ENCODE measurements around the gene FGF19.

FGF19 gene

GRCh38 chr11:69654001-69654659, 49.7 kb downstream of the FGF19 start:
- DNase-seq, result no peak

GRCh38 chr11:69653406-69653960, 50.3 kb downstream of the FGF19 start:
- DNase-seq, result no peak

GRCh38 chr11:69652999-69653398, 50.8 kb downstream of the FGF19 start:
- DNase-seq, result no peak

GRCh38 chr11:69651834-69652620, 51.8 kb downstream of the FGF19 start:
- no peak for DNase-seq

GRCh38 chr11:69650832-69651344, 52.9 kb downstream of the FGF19 start:
- DNase-seq, result no peak

- no peak for DNase-seq
These were observed 53.6 kb downstream of the FGF19 start for GRCh38 chr11:69650081-69650831.

- no peak for DNase-seq
These were observed 54.3 kb downstream of the FGF19 start for GRCh38 chr11:69649576-69649900.

- DNase-seq, result no peak
These were observed 54.9 kb downstream of the FGF19 start for GRCh38 chr11:69648679-69649575.
